Measurements from ENCODE around the gene ATG4B. TPM values are rescaled to one million over a fixed set of nuclear protein-coding genes. Genes with fewer than 3 reads are reported as not detected.

ATG4B gene
- total and polyA plus RNA-seq, 2 of the 8 experiments (the other 6 are each of a cell fraction or from before 2014, with no cell fraction given): 103 to 155 TPM

- Histone ChIP-seq H3K36me3 (ENCODE audit: control insufficient read depth in 2 of 4, insufficient read depth in 4 of 4, low read length in 3 of 4) (no peaks in the 10 kb centered on the region), H3K4me2 (ENCODE audit: insufficient read depth in 1 of 2, low read depth in 2 of 2, low read length in 2 of 2) (no peak overlapping the region; a peak in 1 of 4 replicates), H3K56ac (replicated peaks; ENCODE audit: insufficient read length, low read depth, low read length) (no peak overlapping the region), H4K20me1 (replicated peaks in 1 of 2; ENCODE audit: control insufficient read depth in 1 of 2, insufficient read depth in 2 of 2, low read length in 2 of 2) (peaks cover 0 to 6% of the 10 kb centered on the region in 2 experiments), H3K14ac (ENCODE audit: insufficient read length) (no peak overlapping the region), H2BK5ac (ENCODE audit: low read depth, low read length) (no peak overlapping the region), H3K23ac (ENCODE audit: insufficient read length) (no peak overlapping the region), H4K5ac (ENCODE audit: insufficient read length, low read depth, low read length) (no peak overlapping the region), H2BK15ac (ENCODE audit: low read length) (no peak overlapping the region), H2BK20ac (ENCODE audit: low read length) (no peak overlapping the region), H4K8ac (ENCODE audit: extremely low read depth, insufficient read depth, low read length) (no peak overlapping the region), H3K4ac (replicated peaks; ENCODE audit: insufficient read length, low read depth, low read length) (no peak overlapping the region), H3K79me2 (ENCODE audit: control insufficient read depth in 1 of 2, insufficient read depth in 2 of 2, low read length in 2 of 2) (peaks cover 2 to 22% of the 10 kb centered on the region in 2 experiments; a peak in 2 of 4 replicates), H2BK12ac (ENCODE audit: low read depth, low read length) (no peak overlapping the region), H3K27ac (ENCODE audit: low read depth, low read length) (no peak overlapping the region), H2AK5ac (ENCODE audit: low read depth, low read length) (no peak overlapping the region), H3K27me3 (replicated peaks in 1 of 4; ENCODE audit: control insufficient read depth in 3 of 4, extremely low read depth in 1 of 4, insufficient read depth in 3 of 4, low read length in 3 of 4) (no peaks in the 10 kb centered on the region), H3K23me2 (ENCODE audit: low read depth, low read length) (peaks cover 4% of the 10 kb centered on the region; the same call in 1 of the 2 replicates), H3K4me3 (ENCODE audit: extremely low read depth in 1 of 4, insufficient read depth in 2 of 4, low read depth in 3 of 4, low read length in 4 of 4) (no peak overlapping the region), H3K79me1 (ENCODE audit: low read depth, low read length) (peaks cover 9% of the 10 kb centered on the region; the same call in 1 of the 2 replicates), H3K18ac (ENCODE audit: extremely low read depth, low read length) (no peak overlapping the region), H2BK120ac (replicated peaks; ENCODE audit: low read depth, low read length) (no peak overlapping the region), H4K91ac (replicated peaks; ENCODE audit: insufficient read length, low read length) (no peak overlapping the region), H3K9ac (replicated peaks in 1 of 4; ENCODE audit: extremely low read depth in 1 of 4, low read depth in 3 of 4, low read length in 3 of 4) (no peak overlapping the region), H3K4me1 (replicated peaks in 1 of 4; ENCODE audit: control insufficient read depth in 3 of 4, insufficient read depth in 4 of 4, low read length in 3 of 4) (peaks cover 0 to 6% (median 2%) of the 10 kb centered on the region in 4 experiments; a peak in 5 of 7 replicates), H2AFZ (ENCODE audit: low read length) (no peak overlapping the region), H3K9me3 (ENCODE audit: insufficient read depth in 2 of 2, low read depth in 1 of 2, low read length in 1 of 2) (no peaks in the 10 kb centered on the region)
- ChIA-PET POLR2A (ENCODE audit: partially characterized antibody) (interaction anchor here (1.5 to 2.3 kb wide), 2 partner anchors 11 to 19 kb away, joined by 5 to 7 read pairs; partner anchors contain the start of genes ATG4B and THAP4), CTCF (ENCODE audit: partially characterized antibody) (interaction anchor here (0.6 to 1.4 kb wide), 5 partner anchors 12 to 104 kb away, joined by 3 to 4 read pairs (median 3); no protein-coding TSS in a partner anchor)
- no peak for DNase-seq (ENCODE audit: low read depth in 1 of 2, low spot score in 2 of 2)
- TF ChIP-seq ATF2 (IDR thresholded peaks at IDR 0.05; ENCODE audit: low read length) (no peak), TEAD4 (IDR thresholded peaks at IDR 0.05; ENCODE audit: low read depth, low read length) (no peak)
- WGBS, 2 experiments (ENCODE audit: extremely low coverage in 1 of 2, insufficient coverage in 1 of 2, insufficient read length in 1 of 2, insufficient replicate concordance in 2 of 2, low coverage in 1 of 2, low lambda C conversion rate in 2 of 2, missing lambda C conversion rate in 1 of 2): 90% methylated on average over 5 of the region's 5 CpGs; no CpG with 5 or more reads in 1 of the 2 experiments
- no peak for FAIRE-seq
These were observed 19.1 kb upstream of the ATG4B start for GRCh38 chr2:241618296-241618805.

All from H1 (cell line).